HG03039 (cell line): ENCODE measurements around the gene ZBTB17.
"Not testable (repeated sequence)": the region's sequence is repeated elsewhere in the genome, so short reads cannot be mapped to it uniquely, and the experiment has no call there.

Experiments used
- ATAC-seq: cut with Tn5 transposase; IDR thresholded peaks from one replicate; pipeline ENCODE4 v1.9.1; 2021; ENCODE audit warnings: mild to moderate bottlenecking, moderate library complexity; ENCODE audit not compliant: unreplicated experiment

Gene ZBTB17

GRCh38 chr1:15975805-15976680 lies at the start of gene ZBTB17:
Gene ZBTB17 (minus strand): TSS chr1:15976101. CDS start chr1:15948495, 27,606 bp downstream.
- ATAC-seq, result peak; percentile 58

- ATAC-seq, result no peak
Observed at GRCh38 chr1:16023050-16023653, 47.3 kb upstream of the ZBTB17 start.

- ATAC-seq, result no peak
Observed at GRCh38 chr1:16022393-16022792, 46.5 kb upstream of the ZBTB17 start.

- ATAC-seq, result no peak
Observed at GRCh38 chr1:16021681-16022080, 45.8 kb upstream of the ZBTB17 start, which contains the start of gene CLCNKA. Gene CLCNKA (plus strand): TSS chr1:16022036. CDS start chr1:16022620, 584 bp downstream.

- ATAC-seq, result not testable (repeated sequence)
Observed at GRCh38 chr1:16020878-16021277, 45.0 kb upstream of the ZBTB17 start.

- no peak for ATAC-seq
Observed at GRCh38 chr1:16020325-16020724, 44.4 kb upstream of the ZBTB17 start.

GRCh38 chr1:16019644-16020277 lies 43.9 kb upstream of the ZBTB17 start:
- ATAC-seq, result no peak

- ATAC-seq, result no peak
Observed at GRCh38 chr1:16018749-16019643, 43.1 kb upstream of the ZBTB17 start.

- ATAC-seq, result no peak
Observed at GRCh38 chr1:16018308-16018707, 42.4 kb upstream of the ZBTB17 start.

- ATAC-seq, result no peak
Observed at GRCh38 chr1:16017461-16018303, 41.8 kb upstream of the ZBTB17 start, which contains the start of gene HSPB7. Gene HSPB7 (minus strand): TSS chr1:16018043. CDS start chr1:16017963, 80 bp downstream.

- ATAC-seq, result no peak
Observed at GRCh38 chr1:16017076-16017460, 41.2 kb upstream of the ZBTB17 start.

- no peak for ATAC-seq
Observed at GRCh38 chr1:16015960-16016901, 40.3 kb upstream of the ZBTB17 start.

- no peak for ATAC-seq
Observed at GRCh38 chr1:16015491-16015890, 39.6 kb upstream of the ZBTB17 start.

GRCh38 chr1:16014509-16015482 lies 38.9 kb upstream of the ZBTB17 start:
- no peak for ATAC-seq

- ATAC-seq, result no peak
Observed at GRCh38 chr1:16013908-16014258, 38.0 kb upstream of the ZBTB17 start.

- ATAC-seq, result no peak
Observed at GRCh38 chr1:16013220-16013907, 37.5 kb upstream of the ZBTB17 start.
